Brain microvascular endothelial cell (primary cell): ENCODE results near the gene MARK2.

Experiments used
- DNase-seq: peaks from one replicate; pipeline ENCODE4 v3.0.0-alpha.2; 2020
- H3K27ac ChIP-seq: fragments of 250-450 bp; sonication (Bioruptor Pico); 2 replicates; pipeline ENCODE4 v1.5.1; 2020; ENCODE audit warnings: mild to moderate bottlenecking, moderate library complexity
- H3K27me3 ChIP-seq: fragments of 250-450 bp; sonication (Bioruptor Pico); replicated peaks from 2 replicates; pipeline ENCODE4 v1.5.1; 2020; ENCODE audit warnings: mild to moderate bottlenecking
- H3K36me3 ChIP-seq: fragments of 250-450 bp; sonication (Bioruptor Pico); replicated peaks from 2 replicates; pipeline ENCODE4 v1.5.1; 2020; ENCODE audit warnings: mild to moderate bottlenecking
- H3K4me3 ChIP-seq: 2 replicates; pipeline ENCODE4 v1.5.1; 2011; ENCODE audit warnings: low read depth, mild to moderate bottlenecking, control low read depth, low read length, moderate library complexity
- in situ Hi-C: cut with HindIII; loops from 2 replicates; pipeline ENCODE4 v1.10.0; 2017; ENCODE audit warnings: low sequenced_read_pairs, low pct_ligation_motif_present
- TF ChIP-seq, protein P1 (sequence below): IDR thresholded peaks from 2 replicates; pipeline ENCODE4 v1.5.1; 2011; ENCODE audit warnings: low read depth, mild to moderate bottlenecking, moderate library complexity, low read length, control low read depth, inconsistent platforms; ENCODE audit errors: missing control alignments

MARK2 gene

DNA sequence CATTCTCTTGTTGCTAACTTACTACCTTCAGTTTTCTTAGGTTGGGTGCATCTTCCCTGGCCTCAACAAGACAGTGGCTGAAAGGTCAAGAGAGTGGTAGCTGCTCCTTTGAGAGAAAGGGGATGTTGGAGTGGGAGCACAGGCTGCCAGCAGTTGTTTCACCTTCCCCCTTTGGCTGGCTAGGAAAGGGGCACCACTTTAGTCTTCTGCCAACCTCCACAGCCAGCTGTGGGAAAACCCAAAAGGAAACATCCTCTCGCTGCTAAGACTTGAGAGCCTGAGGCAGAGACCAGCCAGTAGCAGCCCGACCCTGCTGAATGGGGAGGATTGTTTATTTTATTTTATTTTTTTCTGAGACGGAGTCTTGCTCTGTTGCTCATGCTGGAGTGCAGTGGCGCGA, 34.4 kb downstream of the MARK2 start:
- Histone ChIP-seq H3K27me3 (no peaks in the 10 kb centered on the region), H3K27ac (no peak overlapping the region), H3K4me3 (no peak overlapping the region), H3K36me3 (no peaks in the 10 kb centered on the region)
- DNase-seq, result no peak
- in situ Hi-C loops, result no loop called here
- TF ChIP-seq, protein P1, sequence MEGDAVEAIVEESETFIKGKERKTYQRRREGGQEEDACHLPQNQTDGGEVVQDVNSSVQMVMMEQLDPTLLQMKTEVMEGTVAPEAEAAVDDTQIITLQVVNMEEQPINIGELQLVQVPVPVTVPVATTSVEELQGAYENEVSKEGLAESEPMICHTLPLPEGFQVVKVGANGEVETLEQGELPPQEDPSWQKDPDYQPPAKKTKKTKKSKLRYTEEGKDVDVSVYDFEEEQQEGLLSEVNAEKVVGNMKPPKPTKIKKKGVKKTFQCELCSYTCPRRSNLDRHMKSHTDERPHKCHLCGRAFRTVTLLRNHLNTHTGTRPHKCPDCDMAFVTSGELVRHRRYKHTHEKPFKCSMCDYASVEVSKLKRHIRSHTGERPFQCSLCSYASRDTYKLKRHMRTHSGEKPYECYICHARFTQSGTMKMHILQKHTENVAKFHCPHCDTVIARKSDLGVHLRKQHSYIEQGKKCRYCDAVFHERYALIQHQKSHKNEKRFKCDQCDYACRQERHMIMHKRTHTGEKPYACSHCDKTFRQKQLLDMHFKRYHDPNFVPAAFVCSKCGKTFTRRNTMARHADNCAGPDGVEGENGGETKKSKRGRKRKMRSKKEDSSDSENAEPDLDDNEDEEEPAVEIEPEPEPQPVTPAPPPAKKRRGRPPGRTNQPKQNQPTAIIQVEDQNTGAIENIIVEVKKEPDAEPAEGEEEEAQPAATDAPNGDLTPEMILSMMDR, result no peak

DNA sequence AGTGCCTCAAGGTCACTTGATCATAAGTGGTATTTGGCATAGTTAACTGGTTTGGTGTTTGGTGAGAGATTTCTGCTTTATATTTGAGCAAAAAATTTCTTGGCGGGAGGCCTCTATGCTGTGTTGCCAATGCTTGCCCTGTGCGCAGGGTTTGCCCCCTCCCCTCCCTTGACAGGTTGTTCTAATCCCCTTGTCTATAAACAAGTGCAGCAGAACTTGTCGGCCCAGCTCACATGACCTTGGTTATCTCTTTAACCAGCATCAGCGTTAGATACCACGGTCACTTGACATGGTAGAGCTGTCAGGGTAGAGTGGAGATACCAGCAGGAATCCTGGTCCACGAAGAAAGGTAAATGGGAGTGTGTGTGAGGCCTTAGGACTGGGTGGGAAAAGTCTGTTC, 35.6 kb downstream of the MARK2 start:
- H3K27me3 ChIP-seq, result no peaks in the 10 kb centered on the region
- H3K36me3 ChIP-seq, result no peaks in the 10 kb centered on the region
- TF ChIP-seq, protein P1, result no peak
- DNase-seq, result no peak
- in situ Hi-C loops, result no loop called here
- no peak overlapping the region for H3K4me3 ChIP-seq
- no peak overlapping the region for H3K27ac ChIP-seq

DNA sequence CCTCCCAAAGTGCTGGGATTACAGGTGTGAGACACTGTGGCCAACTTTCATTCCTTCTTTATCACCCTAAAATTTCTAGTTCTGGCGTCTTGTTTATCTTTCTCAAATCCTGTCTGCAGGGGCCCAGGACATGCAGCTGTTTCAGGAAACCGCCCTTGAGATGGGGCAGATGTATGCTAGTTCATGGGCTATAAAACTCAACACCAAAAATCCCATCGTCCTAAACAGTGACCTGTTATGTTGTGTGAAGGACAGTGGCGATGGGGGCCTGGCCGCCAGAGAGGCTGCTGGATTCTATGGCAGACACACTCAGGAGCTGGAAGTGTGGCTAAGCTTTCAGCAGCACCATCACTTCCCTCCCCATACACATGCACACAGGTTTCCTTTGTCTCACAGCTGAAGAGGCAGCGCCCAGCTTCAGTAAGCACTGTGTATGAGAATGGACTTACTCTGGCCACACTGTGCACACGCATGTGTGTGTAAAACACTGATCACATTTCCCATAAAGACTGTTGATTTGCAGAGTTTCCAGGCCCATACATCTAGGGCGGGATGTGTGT, 36.7 kb downstream of the MARK2 start:
- Histone ChIP-seq H3K27me3 (no peaks in the 10 kb centered on the region), H3K4me3 (no peak overlapping the region), H3K36me3 (no peaks in the 10 kb centered on the region), H3K27ac (no peak overlapping the region)
- TF ChIP-seq, protein P1, result no peak
- no peak for DNase-seq
- in situ Hi-C loops, result no loop called here

DNA sequence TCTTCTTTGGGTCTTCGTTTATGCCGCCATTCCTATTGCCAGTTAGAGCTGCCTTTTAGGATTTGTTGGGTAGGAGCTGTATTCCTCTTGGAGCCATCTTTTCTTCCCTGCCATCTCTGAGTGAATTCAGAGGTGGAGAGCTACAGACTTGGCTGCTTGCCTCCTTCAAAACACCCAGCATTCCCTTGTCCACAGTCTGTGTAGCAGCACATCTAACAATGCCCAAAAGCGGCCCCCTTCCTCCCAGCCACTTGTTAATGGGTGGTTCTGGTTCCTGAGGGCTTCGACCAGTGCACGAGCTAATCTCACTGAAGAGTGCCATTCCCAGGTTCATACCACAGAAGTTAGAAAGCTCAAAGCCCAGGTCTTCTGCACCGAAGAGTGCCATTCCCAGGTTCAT, 37.7 kb downstream of the MARK2 start:
- TF ChIP-seq, protein P1, result no peak
- no peak for DNase-seq
- H3K27me3 ChIP-seq, result no peaks in the 10 kb centered on the region
- no peak overlapping the region for H3K4me3 ChIP-seq
- in situ Hi-C loops, result no loop called here
- H3K27ac ChIP-seq, result no peak overlapping the region
- no peaks in the 10 kb centered on the region for H3K36me3 ChIP-seq

DNA sequence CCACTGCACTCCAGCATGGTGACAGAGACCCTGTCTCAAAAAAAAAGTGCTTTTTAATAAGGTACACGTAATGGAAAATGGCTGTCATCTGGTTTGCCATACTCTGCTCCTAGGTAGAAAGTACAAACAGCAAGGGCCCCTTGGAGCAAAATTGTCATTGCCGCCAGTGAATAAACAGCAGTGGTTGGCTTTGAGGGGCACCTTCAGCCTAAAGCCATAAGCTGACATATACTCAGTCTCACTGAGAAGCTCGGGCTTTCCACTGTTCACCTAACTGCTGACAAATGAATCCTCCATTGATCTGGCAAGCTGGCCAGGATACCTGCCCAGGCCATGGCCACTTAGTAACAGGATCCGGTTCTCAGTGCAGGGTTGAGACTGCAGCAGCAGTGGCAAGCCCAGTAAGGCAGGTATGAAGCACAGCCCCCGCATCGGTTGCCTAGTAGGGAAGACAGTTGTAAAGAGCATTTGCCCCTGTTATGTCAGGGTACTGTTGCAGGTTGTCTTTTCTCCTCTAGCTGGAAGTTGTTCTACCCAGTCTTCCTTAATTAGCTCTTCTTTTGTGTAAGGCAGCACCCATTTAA, 38.8 kb downstream of the MARK2 start:
- no peaks in the 10 kb centered on the region for H3K36me3 ChIP-seq
- H3K4me3 ChIP-seq, result no peak overlapping the region
- DNase-seq, result no peak
- no peaks in the 10 kb centered on the region for H3K27me3 ChIP-seq
- in situ Hi-C loops, result no loop called here
- TF ChIP-seq, protein P1, result no peak
- H3K27ac ChIP-seq, result no peak overlapping the region
